Stomach (tissue), 9 donors: Measurements from ENCODE around the gene MIA. TPM values are rescaled to one million over a fixed set of nuclear protein-coding genes. Genes with fewer than 3 reads are reported as not detected.
A peak's percentile ranks its signal among the peaks of the same experiment; 100 is the strongest.
"Not testable (repeated sequence)": the region's sequence is repeated elsewhere in the genome, so short reads cannot be mapped to it uniquely, and the experiment has no call there.

Source experiments
- DNase-seq, 2 donors: peaks; one replicate each; pipeline versions ENCODE4 v3.0.0 to v3.0.0-alpha.2; 2013 to 2019
- H3K27ac ChIP-seq, 5 donors: fragments of 200-600 bp in 4 of 5; sonication (generic) in 4 of 5; one replicate each; pipeline ENCODE4 v1.5.1; 2013 to 2019; ENCODE audit warnings: mild to moderate bottlenecking in 1 of 5, moderate library complexity in 1 of 5
- H3K27me3 ChIP-seq, 3 donors: fragments of 200-600 bp; sonication (generic); one replicate each; pipeline ENCODE4 v1.5.1; 2017 to 2019; ENCODE audit warnings: mixed run types in 1 of 3
- H3K36me3 ChIP-seq, 4 donors: fragments of 200-600 bp; sonication (generic); 1 replicate in 3 of 4; 2 replicates in 1 of 4; pipeline ENCODE4 v1.5.1; 2016 to 2019
- H3K4me1 ChIP-seq, 4 donors: fragments of 200-600 bp; sonication (generic); one replicate each; pipeline ENCODE4 v1.5.1; 2016 to 2019
- H3K4me3 ChIP-seq, 4 donors: fragments of 200-600 bp; sonication (generic) in 3 of 4; one replicate each; pipeline ENCODE4 v1.5.1; 2016 to 2019; ENCODE audit warnings: mild to moderate bottlenecking in 1 of 4
- H3K9me3 ChIP-seq, 4 donors: fragments of 200-600 bp; sonication (generic); one replicate each; pipeline ENCODE4 v1.5.1; 2016 to 2019
- EP300 ChIP-seq: sonication (generic); formaldehyde crosslinking; IDR thresholded peaks from one replicate; pipeline ENCODE4 v1.6.1; 2017; ENCODE audit warnings: antibody characterized with exemption
- POLR2A ChIP-seq, 4 donors: fragments of 450-650 bp; IDR thresholded peaks; one replicate each; pipeline ENCODE4 v1.6.1; 2016; ENCODE audit warnings: antibody characterized with exemption in 4 of 4, control low read depth in 2 of 4, mild to moderate bottlenecking in 1 of 4, moderate library complexity in 1 of 4
- POLR2AphosphoS5 ChIP-seq, 3 donors: sonication (generic); formaldehyde crosslinking; IDR thresholded peaks; one replicate each; pipeline ENCODE4 v1.6.1; 2016; ENCODE audit warnings: antibody characterized with exemption in 3 of 3
- WGBS, 5 donors: extraction: QIAGEN DNeasy Blood & Tissue Kit in 3 of 5; methylation state at CpG; one replicate each; pipeline versions ENCODE4 v1.1.5 to v1.1.7; 2013 to 2018; 5-methylcytosine and 5-hydroxymethylcytosine counted together
- intact Hi-C: fragments of 100-400 bp; cut with DNase I; formaldehyde crosslinking; loops from one replicate; pipeline ENCODE4 v1.15.1; 2023; ENCODE audit warnings: low total_unique reads
- polyA plus RNA-seq, 3 donors: library from polyadenylated mRNA; stranded (reverse); fragments of 200-250 nt; gene quantifications; one replicate each; pipeline ENCODE4 v1.2.3, GENCODE V29; 2013
- total RNA-seq, 5 donors: library from RNA; depleted of rRNA; stranded (reverse); fragments of >200 nt; gene quantifications; one replicate each; pipeline versions ENCODE4 v1.1.0 to v1.2.3, GENCODE V29; 2014 to 2016
- TF ChIP-seq, protein P1 (sequence below), 7 experiments: fragments of 450-650 bp in 4 of 7; fragments of 200-600 bp in 3 of 7; sonication (generic) in 3 of 7; IDR thresholded peaks; one replicate each; pipeline ENCODE4 v1.5.1; 2016 to 2019; ENCODE audit warnings: antibody characterized with exemption in 7 of 7, control low read depth in 2 of 7, mild to moderate bottlenecking in 1 of 7
- donor health status: healthy with polysubstance abuse.
- donor health status: Bipolar disorder and iron deficiency.
- donor health status: healthy.

The MIA gene
- total and polyA plus RNA-seq, 8 donors: 2.8 to 10.1 (median 5.5) TPM; not detected in 4

DNA sequence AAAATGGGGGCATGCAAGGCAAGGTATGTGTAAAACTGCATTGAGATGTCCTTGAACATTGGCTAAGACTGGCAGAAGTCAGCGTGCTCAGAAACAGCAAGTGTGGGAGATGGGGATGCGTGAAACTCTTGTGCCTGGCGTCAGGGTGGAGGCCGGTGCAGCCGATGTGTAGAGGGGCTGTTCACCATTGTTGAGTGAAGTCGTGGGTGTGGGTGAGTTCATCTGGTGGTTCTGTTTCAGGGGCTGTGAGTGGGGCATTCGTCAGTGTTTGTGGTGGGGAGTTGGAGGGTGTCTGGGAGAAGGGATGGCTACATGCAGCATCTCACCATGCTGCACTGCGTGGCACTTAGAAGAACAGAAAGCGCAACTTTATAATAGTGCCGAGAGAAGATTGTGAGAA, 11.4 kb upstream of the MIA start:
- TF ChIP-seq EP300 (no peak), POLR2AphosphoS5 (IDR thresholded peaks at IDR 0.05) (no peak)
- TF ChIP-seq, protein P1, sequence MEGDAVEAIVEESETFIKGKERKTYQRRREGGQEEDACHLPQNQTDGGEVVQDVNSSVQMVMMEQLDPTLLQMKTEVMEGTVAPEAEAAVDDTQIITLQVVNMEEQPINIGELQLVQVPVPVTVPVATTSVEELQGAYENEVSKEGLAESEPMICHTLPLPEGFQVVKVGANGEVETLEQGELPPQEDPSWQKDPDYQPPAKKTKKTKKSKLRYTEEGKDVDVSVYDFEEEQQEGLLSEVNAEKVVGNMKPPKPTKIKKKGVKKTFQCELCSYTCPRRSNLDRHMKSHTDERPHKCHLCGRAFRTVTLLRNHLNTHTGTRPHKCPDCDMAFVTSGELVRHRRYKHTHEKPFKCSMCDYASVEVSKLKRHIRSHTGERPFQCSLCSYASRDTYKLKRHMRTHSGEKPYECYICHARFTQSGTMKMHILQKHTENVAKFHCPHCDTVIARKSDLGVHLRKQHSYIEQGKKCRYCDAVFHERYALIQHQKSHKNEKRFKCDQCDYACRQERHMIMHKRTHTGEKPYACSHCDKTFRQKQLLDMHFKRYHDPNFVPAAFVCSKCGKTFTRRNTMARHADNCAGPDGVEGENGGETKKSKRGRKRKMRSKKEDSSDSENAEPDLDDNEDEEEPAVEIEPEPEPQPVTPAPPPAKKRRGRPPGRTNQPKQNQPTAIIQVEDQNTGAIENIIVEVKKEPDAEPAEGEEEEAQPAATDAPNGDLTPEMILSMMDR (IDR thresholded peaks at IDR 0.05): no peak
- H3K27me3 ChIP-seq: no peaks in the 10 kb centered on the region
- peaks cover 76 to 100% (median 96%) of the 10 kb centered on the region in 4 donors for H3K36me3 ChIP-seq
- no peak overlapping the region for H3K27ac ChIP-seq
- intact Hi-C loops: no loop called here
- no peaks in the 10 kb centered on the region for H3K9me3 ChIP-seq
- 85 to 92% (median 89%) methylated on average over 10 of the region's 10 CpGs for WGBS, 5 donors
- H3K4me3 ChIP-seq: no peak overlapping the region
- DNase-seq: no peak
- no peaks in the 10 kb centered on the region for H3K4me1 ChIP-seq

DNA sequence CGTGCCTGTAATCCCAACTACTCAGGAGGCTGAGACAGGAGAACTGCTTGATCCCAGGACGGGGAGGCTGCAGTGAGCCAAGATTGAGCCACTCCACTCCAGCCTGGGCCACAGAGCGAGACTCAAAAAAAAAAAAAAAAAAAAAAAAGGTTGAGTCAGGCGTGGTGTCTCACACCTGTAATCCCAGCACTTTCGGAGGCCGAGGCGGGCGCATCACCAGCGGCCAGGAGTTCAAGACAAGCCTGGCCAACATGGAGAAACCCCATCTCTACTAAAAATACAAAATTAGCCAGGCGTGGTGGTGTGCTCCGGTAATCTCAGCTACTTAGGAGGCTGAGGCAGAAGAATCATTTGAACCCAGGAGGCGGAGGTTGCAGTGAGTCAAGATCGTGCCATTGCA, 8.9 kb upstream of the MIA start:
- intact Hi-C loops, H3K27me3 ChIP-seq, DNase-seq, H3K9me3 ChIP-seq, H3K4me3 ChIP-seq, H3K4me1 ChIP-seq, H3K27ac ChIP-seq: not testable (repeated sequence)
- 93 to 96% (median 94%) methylated on average over 12 to 13 of the region's 13 CpGs for WGBS, 5 donors
- H3K36me3 ChIP-seq: peaks cover 53 to 91% (median 75%) of the 10 kb centered on the region in 4 donors

DNA sequence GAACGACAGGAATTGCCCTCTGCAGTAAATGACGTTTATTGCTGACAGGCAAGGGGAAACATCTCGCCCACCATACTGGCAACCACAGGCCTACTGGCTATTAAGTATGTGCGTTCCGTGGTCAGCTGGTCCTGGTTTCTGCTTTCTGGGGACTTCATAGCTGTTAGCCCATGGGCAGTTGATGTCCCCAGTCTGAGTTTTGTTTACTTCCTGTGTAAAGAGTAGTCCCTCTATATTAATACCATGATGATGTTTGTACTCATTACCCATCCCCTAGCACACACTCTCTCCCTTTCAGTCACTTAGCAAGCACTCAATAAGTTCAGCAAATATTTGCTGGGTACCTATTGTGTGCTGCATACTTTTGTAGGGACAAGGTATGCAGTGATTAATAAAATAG, 6.5 kb upstream of the MIA start:
- Histone ChIP-seq H3K4me3 (no peak overlapping the region), H3K27me3 (no peaks in the 10 kb centered on the region), H3K36me3 (peaks cover 29 to 66% (median 55%) of the 10 kb centered on the region in 4 donors), H3K27ac (no peak overlapping the region), H3K4me1 (no peaks in the 10 kb centered on the region), H3K9me3 (no peaks in the 10 kb centered on the region)
- TF ChIP-seq, protein P1 (IDR thresholded peaks at IDR 0.05): no peak
- TF ChIP-seq POLR2AphosphoS5 (IDR thresholded peaks at IDR 0.05): no peak
- no peak for TF ChIP-seq EP300
- TF ChIP-seq POLR2A (IDR thresholded peaks at IDR 0.05): no peak
- WGBS, 5 donors: 70 to 85% (median 75%) methylated on average over 5 of the region's 5 CpGs
- intact Hi-C loops: no loop called here
- no peak for DNase-seq

DNA sequence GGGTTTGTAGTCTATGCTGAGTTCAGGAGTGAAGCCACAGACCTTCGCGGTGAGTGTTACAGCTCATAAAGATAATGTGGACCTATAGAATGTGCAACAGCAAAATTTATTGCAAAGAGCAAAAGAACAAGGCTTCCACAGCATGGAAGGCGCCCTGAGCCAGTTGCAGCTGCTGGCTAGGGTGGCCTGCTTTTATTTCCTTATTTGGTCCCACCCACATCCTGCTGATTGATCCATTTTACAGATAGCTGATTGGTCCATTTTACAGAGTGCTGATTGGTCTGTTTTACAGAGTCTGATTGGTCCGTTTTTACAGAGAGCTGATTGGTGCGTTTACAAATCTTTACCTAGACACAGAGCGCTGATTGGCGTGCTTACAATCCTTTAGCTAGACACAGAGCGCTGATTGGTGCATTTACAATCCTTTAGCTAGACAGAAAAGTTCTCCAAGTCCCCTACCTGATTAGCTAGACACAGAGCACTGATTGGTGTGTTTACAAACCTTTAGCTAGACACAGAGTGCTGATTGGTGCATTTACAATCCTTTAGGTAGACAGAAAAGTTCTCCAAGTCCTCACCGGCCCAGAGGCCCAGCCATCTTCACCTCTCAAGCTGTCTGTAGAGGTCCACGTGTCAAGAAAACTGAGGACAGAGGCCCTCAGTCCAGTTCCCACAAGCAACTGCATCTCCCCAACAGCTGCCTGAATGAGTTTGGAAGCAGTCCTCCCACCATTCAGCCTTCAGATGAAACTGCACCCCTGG, 4.0 kb upstream of the MIA start:
- DNase-seq, H3K27me3 ChIP-seq, intact Hi-C loops, H3K9me3 ChIP-seq, H3K4me3 ChIP-seq, H3K4me1 ChIP-seq, H3K27ac ChIP-seq: not testable (repeated sequence)
- 93 to 97% (median 95%) methylated on average over 10 of the region's 10 CpGs for WGBS, 5 donors
- H3K36me3 ChIP-seq: peaks cover 4 to 42% (median 31%) of the 10 kb centered on the region in 4 donors

DNA sequence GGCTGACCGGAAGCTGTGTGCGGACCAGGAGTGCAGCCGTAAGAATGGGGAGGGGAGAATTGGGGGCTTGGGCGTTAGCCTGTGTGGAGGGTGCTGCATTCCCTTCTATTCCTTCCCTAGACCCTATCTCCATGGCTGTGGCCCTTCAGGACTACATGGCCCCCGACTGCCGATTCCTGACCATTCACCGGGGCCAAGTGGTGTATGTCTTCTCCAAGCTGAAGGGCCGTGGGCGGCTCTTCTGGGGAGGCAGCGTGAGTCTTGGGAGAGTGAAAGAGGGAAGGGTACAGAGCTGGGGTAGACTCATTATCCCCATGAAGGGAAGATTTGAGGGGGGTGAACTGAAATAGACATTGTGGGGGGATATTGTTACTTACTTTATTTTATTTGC, 306 bp downstream of the MIA start:
- H3K4me1 ChIP-seq: peaks cover 13 to 23% (median 19%) of the 10 kb centered on the region in 4 donors
- H3K27ac ChIP-seq: peak overlapping the region in 1 of 5 donors; percentile 55
- WGBS, 5 donors: 91 to 93% (median 92%) methylated on average over 9 to 10 of the region's 10 CpGs
- no peak for DNase-seq
- intact Hi-C loops: no loop called here
- H3K27me3 ChIP-seq: no peaks in the 10 kb centered on the region
- H3K9me3 ChIP-seq: no peaks in the 10 kb centered on the region
- H3K4me3 ChIP-seq: no peak overlapping the region
- TF ChIP-seq EP300: no peak
- TF ChIP-seq, protein P1 (IDR thresholded peaks at IDR 0.05): no peak
- no peak for TF ChIP-seq POLR2AphosphoS5 (IDR thresholded peaks at IDR 0.05)
- TF ChIP-seq POLR2A (IDR thresholded peaks at IDR 0.05): no peak
- peaks cover 0 to 9% (median 7%) of the 10 kb centered on the region in 4 donors for H3K36me3 ChIP-seq
